GM19035 (cell line): ENCODE measurements around the gene RASGRP4.
"Not testable (repeated sequence)": the region's sequence is repeated elsewhere in the genome, so short reads cannot be mapped to it uniquely, and the experiment has no call there.

ENCODE experiments used
- ATAC-seq: cut with Tn5 transposase; IDR thresholded peaks from one replicate; pipeline ENCODE4 v1.9.1; 2021; ENCODE audit not compliant: unreplicated experiment

The RASGRP4 gene

GRCh38 chr19:38417544-38418506 lies 8.2 kb downstream of the RASGRP4 start:
- ATAC-seq: no peak

- no peak for ATAC-seq
These were observed 8.9 kb downstream of the RASGRP4 start for GRCh38 chr19:38417146-38417543.

GRCh38 chr19:38413416-38413815 lies 12.6 kb downstream of the RASGRP4 start:
- ATAC-seq: no peak

- no peak for ATAC-seq
These were observed 13.1 kb downstream of the RASGRP4 start for GRCh38 chr19:38412961-38413360.

- ATAC-seq: no peak
These were observed 13.5 kb downstream of the RASGRP4 start for GRCh38 chr19:38412491-38412890.

GRCh38 chr19:38411898-38412297 lies 14.1 kb downstream of the RASGRP4 start:
- ATAC-seq: not testable (repeated sequence)

- no peak for ATAC-seq
These were observed 14.8 kb downstream of the RASGRP4 start for GRCh38 chr19:38411041-38411712.

GRCh38 chr19:38410407-38410806 lies 15.6 kb downstream of the RASGRP4 start:
- not testable (repeated sequence) for ATAC-seq

- no peak for ATAC-seq
These were observed 16.3 kb downstream of the RASGRP4 start for GRCh38 chr19:38409631-38410133.

- ATAC-seq: no peak
These were observed 20.7 kb downstream of the RASGRP4 start for GRCh38 chr19:38405276-38405675.

GRCh38 chr19:38404858-38405257 lies 21.2 kb downstream of the RASGRP4 start:
- no peak for ATAC-seq

- peak; percentile 92 for ATAC-seq
These were observed 22.9 kb downstream of the RASGRP4 start, which contains the start of gene FAM98C for GRCh38 chr19:38402967-38403674. Gene FAM98C (plus strand): TSS chr19:38403093. CDS start chr19:38403154, 61 bp downstream.

GRCh38 chr19:38402623-38402966 lies 23.4 kb downstream of the RASGRP4 start:
- no peak for ATAC-seq

- no peak for ATAC-seq
These were observed 24.9 kb downstream of the RASGRP4 start for GRCh38 chr19:38401148-38401547.

- no peak for ATAC-seq
These were observed 25.7 kb downstream of the RASGRP4 start for GRCh38 chr19:38400361-38400760.

GRCh38 chr19:38399537-38399936 lies 26.5 kb downstream of the RASGRP4 start:
- ATAC-seq: no peak

GRCh38 chr19:38399081-38399480 lies 26.9 kb downstream of the RASGRP4 start:
- ATAC-seq: no peak

- no peak for ATAC-seq
These were observed 30.5 kb downstream of the RASGRP4 start for GRCh38 chr19:38395381-38396114.

- no peak for ATAC-seq
These were observed 31.5 kb downstream of the RASGRP4 start for GRCh38 chr19:38394488-38394887.

- ATAC-seq: no peak
These were observed 33.2 kb downstream of the RASGRP4 start for GRCh38 chr19:38392707-38393308.
